Medulla oblongata (tissue), 1 donor: ENCODE measurements around the gene KLC3.
"Not testable (repeated sequence)": the region's sequence is repeated elsewhere in the genome, so short reads cannot be mapped to it uniquely, and the experiment has no call there.

Source experiments
- DNase-seq: peaks from one replicate; pipeline ENCODE4 v3.0.0-alpha.2; 2015; ENCODE audit errors: extremely low spot score

KLC3 gene

GRCh38 chr19:45340232-45340898 is at the start of gene KLC3:
KLC3 (plus strand) TSS chr19:45340750; CDS start chr19:45345542, 4,792 bp downstream.
- no peak for DNase-seq

- DNase-seq, result no peak
These were observed 48.7 kb upstream of the KLC3 start for GRCh38 chr19:45291834-45292233.

GRCh38 chr19:45293682-45294081 is 46.9 kb upstream of the KLC3 start:
- no peak for DNase-seq

- peak; percentile 69 for DNase-seq
These were observed 46.1 kb upstream of the KLC3 start for GRCh38 chr19:45294291-45295029.

- no peak for DNase-seq
These were observed 44.7 kb upstream of the KLC3 start for GRCh38 chr19:45295873-45296272.

GRCh38 chr19:45296355-45296754 is 44.2 kb upstream of the KLC3 start:
- no peak for DNase-seq

- DNase-seq, result no peak
These were observed 42.9 kb upstream of the KLC3 start for GRCh38 chr19:45297674-45298073.

- DNase-seq, result no peak
These were observed 42.3 kb upstream of the KLC3 start for GRCh38 chr19:45298264-45298663.

GRCh38 chr19:45299719-45300118 is 40.8 kb upstream of the KLC3 start:
- DNase-seq, result no peak

GRCh38 chr19:45302416-45302815 is 38.1 kb upstream of the KLC3 start:
- no peak for DNase-seq

- no peak for DNase-seq
These were observed 37.1 kb upstream of the KLC3 start for GRCh38 chr19:45303269-45304060.

GRCh38 chr19:45304141-45304926 is 36.2 kb upstream of the KLC3 start:
- no peak for DNase-seq

GRCh38 chr19:45305007-45305406 is 35.5 kb upstream of the KLC3 start:
- no peak for DNase-seq

GRCh38 chr19:45305421-45305820 is 35.1 kb upstream of the KLC3 start:
- no peak for DNase-seq

GRCh38 chr19:45306040-45306439 is 34.5 kb upstream of the KLC3 start:
- no peak for DNase-seq

- no peak for DNase-seq
These were observed 34.0 kb upstream of the KLC3 start for GRCh38 chr19:45306518-45307027.

GRCh38 chr19:45307361-45307760 is 33.2 kb upstream of the KLC3 start:
- no peak for DNase-seq

- not testable (repeated sequence) for DNase-seq
These were observed 31.2 kb upstream of the KLC3 start for GRCh38 chr19:45309322-45309721.

- DNase-seq, result no peak
These were observed 28.9 kb upstream of the KLC3 start for GRCh38 chr19:45311621-45312020.

GRCh38 chr19:45312285-45312684 is 28.3 kb upstream of the KLC3 start:
- not testable (repeated sequence) for DNase-seq

GRCh38 chr19:45314708-45315245 is 25.8 kb upstream of the KLC3 start:
- DNase-seq, result no peak
